ENCODE measurements around the gene CTF1. TPM values are rescaled to one million over a fixed set of nuclear protein-coding genes. Genes with fewer than 3 reads are reported as not detected.

CTF1 gene
- total RNA-seq, 1 donor from 2014 or later = 3.4 TPM

DNA sequence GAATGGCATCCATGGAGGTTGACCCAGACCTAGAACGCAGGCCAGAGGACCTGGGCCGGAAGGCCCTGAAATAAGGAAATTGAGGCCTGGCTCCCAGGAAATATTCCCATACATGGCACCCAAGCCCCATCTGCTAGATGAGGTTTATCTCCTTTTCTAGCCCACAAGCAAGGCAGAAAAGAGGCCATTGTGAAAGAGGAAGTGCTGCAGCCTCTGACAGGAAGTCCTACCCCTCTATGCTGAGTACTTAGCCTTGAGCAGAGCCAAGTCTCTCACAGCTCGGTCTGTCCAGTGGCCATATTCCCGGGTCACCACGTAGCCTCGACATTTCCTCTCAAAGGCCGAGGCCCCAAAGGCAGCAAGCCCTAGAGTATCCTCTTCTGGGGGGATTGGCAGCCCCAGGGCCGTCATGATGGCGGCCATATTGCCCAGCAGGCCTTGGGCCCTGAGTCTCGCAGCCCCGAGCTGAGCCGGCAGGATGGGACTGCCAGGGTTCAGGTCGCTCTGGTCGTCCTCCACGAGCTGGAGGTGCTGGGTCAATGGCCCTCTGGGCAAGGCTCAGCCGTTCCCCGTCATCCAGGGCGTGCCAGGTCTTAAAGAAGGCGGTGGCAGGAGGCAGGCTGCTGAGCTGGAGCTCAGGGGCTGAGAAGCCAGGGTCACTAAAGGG is 7.8 kb downstream of the CTF1 start:
- TF ChIP-seq, protein P1, sequence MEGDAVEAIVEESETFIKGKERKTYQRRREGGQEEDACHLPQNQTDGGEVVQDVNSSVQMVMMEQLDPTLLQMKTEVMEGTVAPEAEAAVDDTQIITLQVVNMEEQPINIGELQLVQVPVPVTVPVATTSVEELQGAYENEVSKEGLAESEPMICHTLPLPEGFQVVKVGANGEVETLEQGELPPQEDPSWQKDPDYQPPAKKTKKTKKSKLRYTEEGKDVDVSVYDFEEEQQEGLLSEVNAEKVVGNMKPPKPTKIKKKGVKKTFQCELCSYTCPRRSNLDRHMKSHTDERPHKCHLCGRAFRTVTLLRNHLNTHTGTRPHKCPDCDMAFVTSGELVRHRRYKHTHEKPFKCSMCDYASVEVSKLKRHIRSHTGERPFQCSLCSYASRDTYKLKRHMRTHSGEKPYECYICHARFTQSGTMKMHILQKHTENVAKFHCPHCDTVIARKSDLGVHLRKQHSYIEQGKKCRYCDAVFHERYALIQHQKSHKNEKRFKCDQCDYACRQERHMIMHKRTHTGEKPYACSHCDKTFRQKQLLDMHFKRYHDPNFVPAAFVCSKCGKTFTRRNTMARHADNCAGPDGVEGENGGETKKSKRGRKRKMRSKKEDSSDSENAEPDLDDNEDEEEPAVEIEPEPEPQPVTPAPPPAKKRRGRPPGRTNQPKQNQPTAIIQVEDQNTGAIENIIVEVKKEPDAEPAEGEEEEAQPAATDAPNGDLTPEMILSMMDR (IDR thresholded peaks at IDR 0.05; ENCODE audit: unreplicated experiment) = no peak
- H3K4me1 Mint-ChIP-seq (ENCODE audit: unreplicated experiment) = peaks cover 31% of the 10 kb centered on the region
- peaks cover 3% of the 10 kb centered on the region for H3K36me3 Mint-ChIP-seq (ENCODE audit: low read depth, unreplicated experiment)
- no peaks in the 10 kb centered on the region for H3K9me3 Mint-ChIP-seq (ENCODE audit: unreplicated experiment)
- no peak for DNase-seq (ENCODE audit: low spot score)
- H3K4me3 Mint-ChIP-seq (ENCODE audit: unreplicated experiment) = no peak overlapping the region
- H3K27ac Mint-ChIP-seq (ENCODE audit: unreplicated experiment) = peak overlapping the region; percentile 98
- H3K27me3 Mint-ChIP-seq (ENCODE audit: unreplicated experiment) = peaks cover 5% of the 10 kb centered on the region

DNA sequence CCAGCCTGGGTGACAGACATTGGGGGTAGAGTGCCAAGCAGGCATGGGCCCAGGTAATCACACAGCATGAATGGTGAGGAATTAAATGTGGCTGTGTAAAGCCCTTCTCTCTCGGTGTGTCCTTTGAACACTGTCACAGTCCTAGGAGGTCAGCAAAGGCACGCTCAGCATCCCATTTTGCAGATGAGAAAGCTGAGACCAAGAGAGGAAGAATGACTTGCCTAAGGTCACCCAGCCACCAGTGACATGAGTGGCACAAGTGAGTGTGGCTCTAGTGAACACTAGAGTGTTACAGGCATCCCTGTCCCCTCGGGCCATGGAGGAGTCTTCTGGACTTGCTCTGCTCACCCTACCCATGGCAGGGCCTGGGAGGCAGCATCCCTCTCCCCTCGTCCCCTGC is 10.7 kb downstream of the CTF1 start:
- Mint-ChIP-seq H3K9me3 (ENCODE audit: unreplicated experiment) (no peaks in the 10 kb centered on the region), H3K27ac (ENCODE audit: unreplicated experiment) (no peak overlapping the region), H3K4me1 (ENCODE audit: unreplicated experiment) (peaks cover 31% of the 10 kb centered on the region), H3K4me3 (ENCODE audit: unreplicated experiment) (no peak overlapping the region), H3K27me3 (ENCODE audit: unreplicated experiment) (peaks cover 5% of the 10 kb centered on the region), H3K36me3 (ENCODE audit: low read depth, unreplicated experiment) (peaks cover 3% of the 10 kb centered on the region)
- TF ChIP-seq, protein P1 (IDR thresholded peaks at IDR 0.05; ENCODE audit: unreplicated experiment) = no peak
- DNase-seq (ENCODE audit: low spot score) = no peak

- H3K36me3 Mint-ChIP-seq (ENCODE audit: low read depth, unreplicated experiment) = no peaks in the 10 kb centered on the region
- peaks cover 2% of the 10 kb centered on the region for H3K27me3 Mint-ChIP-seq (ENCODE audit: unreplicated experiment)
- no peaks in the 10 kb centered on the region for H3K9me3 Mint-ChIP-seq (ENCODE audit: unreplicated experiment)
- H3K4me1 Mint-ChIP-seq (ENCODE audit: unreplicated experiment) = peaks cover 6% of the 10 kb centered on the region
- TF ChIP-seq, protein P1 (IDR thresholded peaks at IDR 0.05; ENCODE audit: unreplicated experiment) = no peak
- no peak overlapping the region for H3K4me3 Mint-ChIP-seq (ENCODE audit: unreplicated experiment)
- H3K27ac Mint-ChIP-seq (ENCODE audit: unreplicated experiment) = no peak overlapping the region
- no peak for DNase-seq (ENCODE audit: low spot score)
These were observed 14.1 kb downstream of the CTF1 start for GRCh38 chr16:30910427-30911029.

DNA sequence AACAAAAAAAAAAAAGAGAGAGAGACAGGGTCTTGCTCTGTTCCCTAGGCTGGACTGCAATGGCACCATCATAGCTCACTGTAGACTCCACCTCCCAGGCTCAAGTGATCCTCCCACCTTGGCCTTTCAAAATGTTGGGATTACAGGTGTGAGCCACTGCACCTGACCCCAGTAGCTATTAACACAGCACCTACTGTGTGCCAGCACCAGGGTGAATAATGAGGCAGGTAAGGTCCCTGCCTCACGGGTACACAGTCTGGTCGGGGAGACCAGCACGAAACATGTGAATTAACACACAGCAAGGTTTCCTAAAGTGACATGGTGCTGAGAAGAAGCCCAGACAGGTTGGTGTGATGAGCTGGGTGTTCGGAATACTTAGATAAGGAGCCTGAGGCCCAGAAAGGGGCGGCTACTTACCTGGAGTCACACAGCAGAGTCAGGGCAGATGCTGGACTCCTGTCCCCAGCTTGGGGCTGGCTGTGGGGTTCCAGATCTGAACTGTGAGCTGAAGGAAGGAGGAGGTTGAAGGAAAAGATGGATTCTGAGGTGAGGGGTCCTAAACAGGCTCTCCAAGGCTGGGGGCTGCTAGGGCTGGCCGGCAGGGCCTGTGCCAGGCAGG is 16.5 kb downstream of the CTF1 start:
- TF ChIP-seq, protein P1 (IDR thresholded peaks at IDR 0.05; ENCODE audit: unreplicated experiment) = no peak
- Mint-ChIP-seq H3K9me3 (ENCODE audit: unreplicated experiment) (no peaks in the 10 kb centered on the region), H3K27me3 (ENCODE audit: unreplicated experiment) (peaks cover 4% of the 10 kb centered on the region), H3K27ac (ENCODE audit: unreplicated experiment) (peak overlapping the region; percentile 48), H3K4me3 (ENCODE audit: unreplicated experiment) (no peak overlapping the region), H3K4me1 (ENCODE audit: unreplicated experiment) (peaks cover 1% of the 10 kb centered on the region), H3K36me3 (ENCODE audit: low read depth, unreplicated experiment) (no peaks in the 10 kb centered on the region)
- no peak for DNase-seq (ENCODE audit: low spot score)

- TF ChIP-seq, protein P1 (IDR thresholded peaks at IDR 0.05; ENCODE audit: unreplicated experiment) = no peak
- Mint-ChIP-seq H3K27ac (ENCODE audit: unreplicated experiment) (no peak overlapping the region), H3K27me3 (ENCODE audit: unreplicated experiment) (peaks cover 3% of the 10 kb centered on the region), H3K4me3 (ENCODE audit: unreplicated experiment) (no peak overlapping the region), H3K36me3 (ENCODE audit: low read depth, unreplicated experiment) (no peaks in the 10 kb centered on the region), H3K9me3 (ENCODE audit: unreplicated experiment) (no peaks in the 10 kb centered on the region), H3K4me1 (ENCODE audit: unreplicated experiment) (no peaks in the 10 kb centered on the region)
- no peak for DNase-seq (ENCODE audit: low spot score)
These were observed 18.4 kb downstream of the CTF1 start for GRCh38 chr16:30914830-30915229.
